HTR-8/SVneo (cell line): ENCODE measurements around the gene STRN3.
A peak's percentile ranks its signal among the peaks of the same experiment; 100 is the strongest.
"Not testable (repeated sequence)": the region's sequence is repeated elsewhere in the genome, so short reads cannot be mapped to it uniquely, and the experiment has no call there.

Experiments
- DNase-seq: peaks from one replicate; pipeline ENCODE4 v3.0.0; 2011; ENCODE audit warnings: low spot score, mixed read lengths; ENCODE audit not compliant: insufficient read length
- FAIRE-seq: peaks from 2 replicates; lab custom pipeline; 2011; peaks lifted over from hg19 to GRCh38; lab: Jason Lieb, UNC

STRN3 gene

DNA sequence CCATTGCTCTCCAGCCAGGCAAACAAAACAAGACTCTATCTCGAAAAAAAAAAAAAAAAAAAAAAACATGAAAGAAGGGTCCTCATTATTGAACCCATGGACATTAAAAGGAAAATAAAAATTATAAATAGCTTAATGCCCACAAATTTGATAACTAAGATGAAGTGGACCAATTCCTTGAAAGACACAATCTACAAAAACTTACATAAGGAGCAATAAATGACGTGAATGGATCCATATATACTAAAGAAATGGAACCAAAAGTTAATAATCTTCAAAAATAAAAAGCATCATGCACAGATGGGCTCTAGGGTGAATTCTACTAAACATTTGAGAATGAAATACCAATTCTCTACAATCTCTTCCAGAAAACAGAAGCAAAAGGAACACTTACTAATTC lies 48.4 kb downstream of the STRN3 start:
- FAIRE-seq, result no peak

DNA sequence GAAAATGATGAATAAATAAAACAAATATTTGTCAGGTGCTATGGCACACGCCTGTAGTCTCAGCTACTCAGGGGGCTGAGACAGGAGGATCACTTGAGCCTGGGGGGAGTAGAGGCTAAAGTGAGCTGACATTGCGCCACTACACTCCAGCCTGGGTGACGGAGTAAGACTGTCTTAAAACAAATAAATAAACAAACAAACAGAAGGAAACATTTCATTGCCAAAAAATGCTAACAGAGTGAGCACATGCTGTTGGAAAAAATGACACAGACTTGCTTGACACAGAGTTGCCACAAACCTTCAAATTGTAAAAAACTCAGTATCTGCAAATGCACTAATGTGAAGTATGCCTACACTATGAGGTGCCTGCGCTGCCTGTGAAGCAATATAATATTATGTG lies 51.6 kb downstream of the STRN3 start:
- FAIRE-seq (peak; percentile 78), DNase-seq (no peak)

More for the DNA sequence above, 48.4 kb downstream of the STRN3 start:
- DNase-seq, result no peak

DNA sequence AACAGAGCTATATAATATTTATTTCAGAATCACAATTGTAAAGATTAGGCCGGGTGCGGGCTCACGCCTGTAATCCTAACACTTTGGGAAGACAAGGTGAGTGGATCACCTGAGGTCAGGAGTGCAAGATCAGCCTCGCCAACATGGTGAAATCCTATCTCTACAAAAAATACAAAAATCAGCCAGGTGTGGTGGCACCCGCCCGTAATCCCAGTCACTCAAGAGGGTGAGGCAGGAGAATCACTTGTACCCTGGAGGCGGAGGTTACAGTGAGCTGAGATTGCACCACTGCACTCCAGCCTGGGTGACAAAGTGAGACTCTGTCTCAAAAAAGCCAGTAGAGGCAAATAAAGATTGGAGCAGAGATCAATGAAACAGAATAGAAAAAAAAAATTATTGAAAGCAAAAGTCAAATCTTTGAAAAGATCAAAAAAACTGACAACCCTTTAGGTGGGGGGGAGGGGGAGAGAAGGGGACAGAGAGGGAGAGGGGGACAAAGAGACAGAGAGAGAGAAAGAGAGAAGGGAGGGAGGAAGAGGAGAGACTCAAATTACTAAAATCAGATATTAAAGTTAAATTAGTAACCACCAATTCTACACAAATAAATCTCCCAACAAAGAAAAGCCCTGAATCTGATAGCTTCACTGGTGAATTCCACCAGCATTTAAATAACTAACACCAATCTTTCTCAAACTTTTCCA lies 53.1 kb downstream of the STRN3 start:
- no peak for DNase-seq
- no peak for FAIRE-seq

DNA sequence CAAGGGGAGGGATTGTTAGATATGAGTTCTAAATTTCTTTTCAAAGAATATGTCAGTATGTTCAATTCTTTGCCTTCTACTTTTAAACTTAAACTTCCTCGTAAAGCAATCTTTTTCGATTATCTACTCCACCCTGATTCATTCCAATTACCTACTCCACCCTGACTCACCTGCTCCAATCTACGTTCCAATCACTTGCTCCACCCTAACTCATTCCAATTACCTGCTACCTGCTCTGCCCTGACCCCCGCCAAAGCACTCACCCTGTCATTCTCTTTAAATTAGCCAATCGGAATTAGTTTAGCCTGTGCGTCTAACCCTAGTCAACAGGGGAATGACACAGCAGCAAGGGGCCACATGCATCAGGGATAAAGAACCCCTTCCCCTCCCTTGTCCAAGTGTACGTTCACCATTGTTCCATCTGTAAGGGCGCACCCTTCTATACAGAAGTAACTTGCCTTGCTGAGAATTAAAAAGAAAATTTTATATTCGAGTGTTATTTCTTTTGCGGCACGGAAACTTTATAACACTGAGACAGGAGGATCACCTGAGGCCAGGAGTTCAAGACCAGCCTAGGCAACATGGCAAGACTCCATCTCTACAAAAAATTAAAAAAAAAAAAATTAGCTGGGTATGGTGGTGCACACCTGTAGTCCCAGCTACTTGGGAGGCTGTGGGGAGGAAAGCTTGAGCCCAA lies 54.0 kb downstream of the STRN3 start:
- FAIRE-seq, result peak; percentile 57
- DNase-seq, result not testable (repeated sequence)

DNA sequence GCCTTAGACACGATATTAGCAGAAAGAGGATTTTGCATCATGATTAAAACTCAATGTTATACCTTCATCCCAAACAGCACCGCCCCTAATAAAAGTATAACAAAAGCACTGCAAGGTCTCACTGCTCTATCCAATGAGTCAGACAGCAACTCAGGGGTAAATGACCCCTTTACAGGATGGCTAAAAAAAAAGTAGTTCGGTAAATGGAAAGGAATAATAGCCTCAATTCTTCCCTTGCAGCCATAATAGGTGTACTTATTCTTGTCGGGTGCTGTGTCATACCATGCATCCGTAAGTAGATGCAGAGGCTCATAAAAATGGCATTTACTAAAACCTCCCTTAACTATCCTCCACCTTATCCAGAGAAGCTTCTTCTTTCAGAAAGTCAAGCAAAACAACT lies 54.6 kb downstream of the STRN3 start:
- FAIRE-seq (no peak), DNase-seq (no peak)

DNA sequence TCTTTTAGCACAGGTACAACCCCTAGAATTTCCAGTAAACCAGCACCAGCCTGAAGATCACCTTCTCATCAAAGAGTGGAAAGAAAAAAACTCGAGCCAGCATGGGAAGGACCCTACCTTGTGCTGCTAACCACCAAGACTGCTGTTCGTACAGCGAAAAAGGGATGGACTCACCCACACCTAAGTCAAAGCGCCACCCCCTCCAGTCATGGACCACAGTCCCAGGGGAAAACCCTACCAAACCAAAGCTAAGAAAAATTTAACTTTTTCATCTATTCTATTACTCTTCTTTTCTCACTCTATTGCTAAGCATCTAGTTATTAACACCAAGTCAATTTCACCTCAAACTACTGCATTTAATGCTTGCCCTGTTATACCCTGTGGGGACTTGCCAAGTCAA lies 56.4 kb downstream of the STRN3 start:
- FAIRE-seq, DNase-seq: not testable (repeated sequence)

DNA sequence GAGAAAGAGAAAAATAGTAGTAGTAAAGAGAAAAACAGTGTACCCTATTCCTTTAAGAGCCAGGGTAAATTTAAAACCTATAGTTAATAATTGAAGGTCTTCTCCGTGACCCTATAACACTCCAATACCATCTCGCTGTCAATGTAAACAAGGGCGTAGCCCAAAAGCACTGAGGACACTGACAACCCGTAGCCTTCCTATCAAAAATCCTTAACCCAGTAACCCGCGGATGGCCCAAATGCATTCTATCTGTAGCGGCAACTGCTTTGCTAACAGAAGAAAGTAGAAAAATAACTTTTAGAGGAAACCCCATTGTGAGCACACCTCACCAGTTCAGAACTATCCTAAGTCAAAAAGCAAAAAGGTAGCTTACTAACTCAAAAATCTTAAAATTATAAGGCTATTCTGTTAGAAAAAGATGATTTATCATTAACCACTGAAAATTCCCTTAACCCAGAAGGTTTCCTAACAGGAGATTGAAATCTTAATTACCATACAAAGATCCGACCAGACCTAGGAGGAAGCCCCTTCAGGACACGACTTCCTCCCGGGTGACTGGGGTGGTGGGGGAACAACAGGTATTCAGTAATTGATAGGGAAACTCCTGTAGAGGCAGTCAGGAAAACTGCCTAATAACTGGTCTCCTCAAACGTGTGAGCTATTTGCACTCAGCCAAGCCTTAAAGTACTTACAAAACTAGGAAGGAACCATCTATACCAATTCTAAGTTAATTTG lies 58.6 kb downstream of the STRN3 start:
- FAIRE-seq, DNase-seq: not testable (repeated sequence)

DNA sequence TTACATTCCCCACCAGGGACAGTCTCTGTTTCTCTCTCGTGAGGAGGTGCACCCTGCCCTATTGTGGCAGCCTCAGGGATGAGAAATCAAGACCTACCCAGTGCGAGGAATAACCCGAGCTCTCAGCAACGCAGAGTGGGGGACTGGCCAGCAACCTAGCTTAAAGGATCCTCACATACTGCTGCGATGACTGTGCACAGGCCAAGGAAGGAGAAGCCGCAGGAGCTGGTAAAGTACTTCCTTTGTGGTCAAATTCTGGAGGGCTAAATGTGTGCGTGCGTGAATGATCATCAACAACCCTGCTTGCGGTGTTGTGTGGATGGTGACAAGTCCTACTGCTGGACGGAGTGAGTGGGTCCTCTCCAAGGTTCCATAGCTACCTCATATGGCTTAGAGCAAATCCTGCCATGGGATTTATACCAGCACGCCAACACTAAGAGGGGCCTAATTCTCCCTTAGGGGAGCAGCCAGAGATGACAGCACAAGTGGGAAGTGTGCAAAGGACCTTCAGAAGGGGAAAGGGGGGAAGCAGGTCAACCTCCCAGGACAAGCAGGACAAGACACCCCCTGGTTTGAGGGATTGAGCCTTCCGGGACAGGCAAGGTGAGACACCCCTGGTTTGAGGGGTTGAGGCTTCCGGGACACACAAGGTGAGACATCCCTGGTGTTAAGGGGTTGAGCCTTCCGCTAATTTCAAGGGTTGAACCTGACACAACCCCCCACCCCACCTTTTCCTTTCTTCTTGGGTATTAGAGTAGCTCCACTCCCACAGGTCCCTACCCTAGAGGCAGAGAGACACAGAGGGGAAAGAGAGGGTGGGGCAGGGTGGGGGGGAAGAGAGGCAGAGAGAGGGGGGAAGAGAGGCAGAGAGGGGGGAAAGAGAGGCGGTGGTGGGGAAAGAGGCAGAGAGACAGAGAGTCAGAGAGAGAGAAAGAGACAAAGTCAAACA lies 59.5 kb downstream of the STRN3 start:
- DNase-seq (no peak), FAIRE-seq (peak; percentile 96)

DNA sequence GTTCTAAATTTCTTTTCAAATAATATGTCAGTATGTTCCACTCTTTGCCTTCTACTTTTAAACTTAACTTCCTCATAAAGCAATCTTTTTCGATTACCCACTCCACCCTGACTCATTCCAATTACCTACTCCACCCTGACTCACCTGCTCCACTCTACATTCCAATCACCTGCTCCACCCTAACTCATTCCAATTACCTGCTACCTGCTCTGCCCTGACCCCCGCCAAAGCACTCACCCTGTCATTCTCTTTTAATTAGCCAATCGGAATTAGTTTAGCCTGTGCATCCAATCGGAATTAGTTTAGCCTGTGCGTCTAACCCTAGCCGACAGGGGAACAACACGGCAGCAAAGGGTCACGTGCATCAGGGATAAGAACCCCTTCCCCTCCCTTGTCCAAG lies 60.3 kb downstream of the STRN3 start:
- not testable (repeated sequence) for DNase-seq
- FAIRE-seq, result peak; percentile 16

DNA sequence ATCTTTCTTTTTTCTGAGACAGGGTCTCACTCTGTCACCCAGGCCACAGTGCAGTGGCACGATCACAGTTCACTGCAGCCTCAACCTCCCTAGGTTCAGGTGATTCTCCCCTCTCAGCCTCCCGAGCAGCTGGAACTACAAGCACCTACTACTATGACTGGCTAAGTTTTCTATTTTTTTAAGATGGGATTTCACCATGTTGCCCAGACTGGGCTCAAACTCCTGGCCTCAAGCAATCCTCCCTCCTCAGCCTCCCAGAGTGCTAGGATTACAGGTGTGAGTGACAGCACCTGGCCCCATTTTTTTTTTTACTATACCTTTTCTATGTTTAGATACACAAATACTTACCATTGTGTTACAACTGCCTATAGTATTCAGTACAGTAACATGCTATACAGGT lies 63.6 kb downstream of the STRN3 start:
- DNase-seq, FAIRE-seq: not testable (repeated sequence)

DNA sequence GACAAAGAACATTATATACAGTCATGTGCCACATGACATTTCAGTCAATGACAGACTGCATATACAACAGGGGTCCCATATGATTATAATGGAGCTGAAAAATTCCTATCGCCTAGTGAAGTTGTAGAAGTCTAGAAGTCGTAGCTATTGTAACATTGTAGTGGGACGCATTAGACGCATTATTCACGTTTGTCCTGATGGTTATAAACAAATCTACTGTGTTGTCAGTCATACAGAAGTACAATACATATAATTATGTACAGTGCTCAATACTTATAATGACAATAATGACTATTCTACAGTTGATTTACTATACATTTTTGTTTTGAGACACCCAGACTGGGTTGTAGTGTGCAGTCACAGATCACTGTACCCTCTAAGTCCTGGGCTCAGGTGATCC lies 64.8 kb downstream of the STRN3 start:
- DNase-seq (no peak), FAIRE-seq (peak; percentile 62)

DNA sequence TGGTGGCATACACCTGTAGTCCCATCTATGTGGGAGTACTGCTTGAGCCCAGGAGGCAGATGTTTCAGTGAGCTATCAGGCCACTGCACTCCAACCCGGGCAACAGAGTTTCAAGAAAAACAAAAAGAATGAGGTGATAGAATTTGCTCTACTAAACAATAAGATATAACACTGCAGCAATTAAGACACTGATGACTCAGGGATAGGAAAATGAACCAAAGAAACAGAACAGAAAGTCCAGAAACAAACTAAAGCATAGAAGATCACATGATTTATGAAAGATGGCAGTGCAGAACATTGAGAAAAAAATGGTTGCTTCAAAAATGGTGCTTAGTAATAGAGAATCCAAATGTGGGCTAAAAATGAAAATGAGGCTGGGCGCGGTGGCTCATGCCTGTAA lies 66.0 kb downstream of the STRN3 start:
- FAIRE-seq (no peak), DNase-seq (no peak)

DNA sequence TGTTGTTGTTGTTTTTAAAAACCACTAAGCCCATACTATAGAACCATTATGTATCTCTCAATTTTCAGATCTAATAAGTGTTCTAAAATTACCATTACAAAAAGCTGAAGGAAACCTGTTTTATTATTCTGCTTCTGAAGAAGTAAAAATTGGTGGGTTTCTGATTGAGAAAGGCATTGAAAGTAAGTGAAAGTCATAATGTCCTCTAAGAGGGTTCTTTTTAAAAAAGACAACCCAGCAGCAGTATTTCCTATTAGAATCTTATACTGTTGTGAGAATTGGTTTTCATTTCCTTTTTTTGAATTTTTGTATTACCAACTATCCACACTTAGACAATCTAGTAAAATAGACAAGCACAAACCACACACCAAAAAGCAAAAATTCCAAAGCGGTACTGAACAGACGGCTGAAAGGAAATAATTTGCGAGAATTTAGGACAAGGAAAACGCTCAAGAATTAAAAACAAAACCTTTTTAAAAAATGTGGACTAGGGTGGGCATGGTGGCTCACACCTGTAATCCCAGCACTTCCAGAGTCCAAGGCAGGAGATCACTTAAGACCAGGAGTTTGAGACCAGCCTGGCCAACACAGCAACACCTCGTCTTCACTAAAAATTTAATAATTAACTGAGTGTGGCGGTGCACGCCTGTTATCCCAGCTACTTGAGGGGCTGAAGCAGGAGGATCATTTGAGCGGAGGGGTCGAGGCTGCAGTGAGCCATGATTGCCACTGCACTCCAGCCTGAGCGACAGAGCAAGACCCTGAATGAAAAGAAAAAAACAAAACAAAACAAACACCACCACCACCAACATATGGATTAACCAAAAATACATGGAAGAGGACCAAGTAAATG lies 67.4 kb downstream of the STRN3 start:
- no peak for DNase-seq
- no peak for FAIRE-seq

DNA sequence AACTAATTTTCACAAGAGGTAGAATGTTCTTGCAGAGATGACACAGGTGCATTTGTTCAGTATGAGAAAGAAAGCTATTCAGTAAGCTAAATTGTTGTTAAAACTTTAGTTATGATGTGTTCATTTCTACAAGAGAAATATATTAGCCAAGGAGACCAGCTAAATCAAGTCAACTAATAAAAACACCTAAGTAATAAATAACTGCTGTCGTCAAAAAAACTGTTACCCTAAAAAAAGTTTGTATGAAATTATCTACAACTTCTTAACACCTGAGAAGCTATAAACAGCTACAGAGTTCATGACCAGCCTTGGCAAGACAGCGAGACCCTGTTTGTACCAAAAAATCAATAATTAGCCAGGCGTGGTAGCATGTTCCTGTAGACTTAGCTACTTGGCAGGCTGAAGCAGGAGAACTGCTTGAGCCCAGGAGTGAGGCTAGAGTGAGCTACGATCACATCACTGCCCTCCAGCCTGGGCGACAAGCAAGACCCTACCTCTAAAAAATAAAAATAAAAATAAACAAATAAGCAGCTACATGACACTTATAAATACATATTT lies 68.3 kb downstream of the STRN3 start:
- no peak for FAIRE-seq
- DNase-seq, result no peak

DNA sequence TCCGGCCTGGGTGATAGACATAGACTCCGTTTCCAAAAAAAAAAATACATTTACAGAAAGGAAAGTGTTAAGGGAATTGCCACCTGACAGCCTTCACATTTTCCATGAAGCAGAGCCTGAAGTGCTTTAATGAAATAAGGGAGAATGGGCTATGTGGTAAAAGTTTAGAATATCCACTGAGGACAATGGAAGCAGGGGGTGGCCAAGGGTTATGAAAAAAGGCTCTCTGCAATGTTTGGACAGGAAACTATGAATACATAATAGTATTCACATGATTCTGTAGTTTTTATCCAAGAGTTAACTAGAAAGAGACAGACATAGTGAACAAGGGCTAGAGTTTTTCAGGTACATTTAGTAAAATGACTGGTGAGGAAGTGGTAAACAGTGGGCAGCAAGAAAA lies 76.5 kb downstream of the STRN3 start:
- DNase-seq, result no peak
- FAIRE-seq, result no peak

DNA sequence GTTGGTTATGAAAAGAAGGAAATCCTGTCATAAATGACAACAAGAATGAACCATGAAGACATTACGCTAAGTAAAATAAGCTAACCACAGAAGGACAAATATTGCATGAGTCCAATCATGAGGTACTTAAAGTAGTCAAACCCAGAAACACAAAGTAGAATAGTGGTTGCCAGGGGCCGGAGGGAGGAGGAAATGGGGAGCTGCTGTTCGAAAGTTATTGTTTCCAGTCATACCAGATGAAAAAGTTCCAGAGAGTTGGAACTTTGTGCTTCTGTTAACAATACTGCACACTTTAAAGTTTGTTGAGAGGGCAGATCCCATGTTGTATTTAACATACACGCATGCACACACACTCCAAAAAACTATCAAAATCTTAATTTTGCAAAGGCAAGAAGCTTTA lies 82.5 kb downstream of the STRN3 start:
- DNase-seq (no peak), FAIRE-seq (peak; percentile 90)

DNA sequence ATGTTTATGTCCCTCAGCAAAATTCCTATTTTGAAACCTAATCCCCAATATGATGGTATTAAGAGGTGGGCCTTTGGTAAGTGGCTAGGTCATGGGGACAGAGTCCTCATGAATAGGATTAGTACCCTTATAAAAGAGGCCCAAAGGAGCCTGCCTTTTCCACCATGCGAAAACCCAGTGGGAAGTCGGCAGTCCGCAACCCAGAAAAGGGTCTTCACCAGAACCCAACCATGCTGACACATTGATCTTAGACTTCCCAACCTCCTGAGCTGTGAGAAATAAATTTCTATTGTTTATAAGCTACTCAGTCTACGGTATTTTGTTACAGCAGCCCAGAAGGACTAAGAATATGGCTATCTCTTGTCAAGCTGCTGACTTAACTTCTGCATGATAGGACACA lies 85.3 kb downstream of the STRN3 start:
- DNase-seq (no peak), FAIRE-seq (peak; percentile 20)

DNA sequence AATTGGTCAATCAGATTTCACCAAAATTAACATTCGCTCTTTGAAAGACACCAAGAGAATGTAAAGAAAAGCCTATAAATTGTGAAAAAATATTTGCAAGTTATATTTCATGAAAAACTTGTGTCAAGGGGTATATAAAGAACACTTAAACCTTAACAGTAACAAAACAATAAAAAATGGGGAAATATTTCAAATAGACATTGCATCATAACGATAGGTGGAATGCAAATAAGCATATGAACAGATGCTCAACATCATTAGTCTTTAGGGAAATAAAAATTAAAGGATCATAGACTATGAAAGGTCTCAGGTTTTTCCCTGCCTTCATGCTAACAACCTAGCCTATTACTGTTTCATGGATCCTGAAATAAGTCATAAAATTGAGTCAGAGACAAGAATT lies 87.6 kb downstream of the STRN3 start:
- DNase-seq (no peak), FAIRE-seq (peak; percentile 83)

DNA sequence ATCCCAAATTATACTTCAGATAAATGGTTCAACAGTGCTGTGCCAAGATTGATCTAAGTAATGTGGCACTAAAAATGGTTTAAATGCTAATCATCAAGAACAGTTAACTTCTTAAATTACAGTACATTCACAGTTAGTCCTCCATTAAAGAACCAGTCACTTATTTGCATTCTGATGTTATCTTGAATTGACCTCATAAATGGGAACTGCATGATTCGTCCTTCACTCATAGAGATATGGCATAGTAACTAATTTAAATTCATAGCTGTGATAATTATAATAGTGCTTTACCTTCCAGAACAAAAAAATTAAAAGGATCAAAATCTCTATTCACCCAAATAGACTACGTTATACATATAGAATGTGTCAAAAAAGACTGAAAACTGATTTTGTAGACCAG lies 90.7 kb downstream of the STRN3 start:
- FAIRE-seq (no peak), DNase-seq (no peak)
